ENCODE measurements around the gene MISP. TPM values are rescaled to one million over a fixed set of nuclear protein-coding genes. Genes with fewer than 3 reads are reported as not detected.

The MISP gene
- total RNA-seq, 6 experiments from 2014 or later = 0.05 to 0.07 TPM; not detected in 4

DNA sequence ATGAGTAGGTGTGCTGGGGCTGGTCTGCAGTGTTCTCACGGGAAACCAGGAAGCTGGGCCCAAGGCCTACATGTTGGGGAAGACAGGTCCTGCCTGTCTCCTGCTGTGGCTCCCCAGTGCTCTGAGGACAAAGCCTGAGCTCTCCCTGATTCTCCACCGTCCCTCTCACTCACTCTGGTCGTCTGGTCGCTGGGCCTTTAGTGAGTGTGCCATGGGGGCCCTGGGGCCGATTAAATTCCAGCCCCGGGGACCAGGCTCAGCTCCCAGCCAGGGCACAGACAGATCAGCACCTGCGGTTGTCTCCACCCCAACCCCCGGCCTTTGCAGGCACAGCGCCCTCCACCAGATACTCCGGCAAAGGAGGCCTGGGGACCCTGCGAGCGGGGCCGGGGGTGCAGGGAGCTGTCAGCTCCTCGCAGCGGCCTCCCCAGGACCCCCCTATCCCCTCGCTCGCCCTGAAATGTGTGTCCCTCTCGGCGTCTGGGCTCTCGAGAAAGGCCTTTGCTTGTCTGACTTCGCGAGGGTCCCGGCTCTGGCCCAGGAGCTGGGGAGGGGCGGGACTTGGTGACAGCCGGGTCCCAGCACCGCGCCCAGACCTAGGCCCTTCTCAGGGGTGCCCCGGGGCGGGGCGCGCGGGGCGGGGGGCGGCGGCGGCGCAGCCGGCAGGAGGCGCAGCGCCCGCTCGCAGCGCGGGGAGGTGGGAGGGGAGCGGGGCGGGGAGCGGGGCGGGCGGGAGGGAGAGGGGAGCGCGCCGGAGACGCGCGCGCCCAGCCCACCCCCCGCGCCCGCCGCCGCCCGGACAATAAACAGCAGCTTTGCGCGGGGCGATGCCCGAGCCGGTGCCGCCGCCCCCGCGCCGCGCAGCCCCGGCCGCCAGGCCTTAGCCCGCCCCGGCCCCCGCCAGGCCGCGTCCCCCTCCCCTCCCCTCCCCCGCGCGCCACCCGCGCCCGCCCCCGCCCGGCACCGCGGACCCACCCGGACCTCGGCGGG is 42.5 kb upstream of the MISP start, which contains the start of gene PALM:
Gene PALM (plus strand): TSS at position 782 of the 990 bp plus-strand sequence. CDS start 212 bp downstream, outside the sequence.
- no peak for DNase-seq
- TF ChIP-seq, protein P1, sequence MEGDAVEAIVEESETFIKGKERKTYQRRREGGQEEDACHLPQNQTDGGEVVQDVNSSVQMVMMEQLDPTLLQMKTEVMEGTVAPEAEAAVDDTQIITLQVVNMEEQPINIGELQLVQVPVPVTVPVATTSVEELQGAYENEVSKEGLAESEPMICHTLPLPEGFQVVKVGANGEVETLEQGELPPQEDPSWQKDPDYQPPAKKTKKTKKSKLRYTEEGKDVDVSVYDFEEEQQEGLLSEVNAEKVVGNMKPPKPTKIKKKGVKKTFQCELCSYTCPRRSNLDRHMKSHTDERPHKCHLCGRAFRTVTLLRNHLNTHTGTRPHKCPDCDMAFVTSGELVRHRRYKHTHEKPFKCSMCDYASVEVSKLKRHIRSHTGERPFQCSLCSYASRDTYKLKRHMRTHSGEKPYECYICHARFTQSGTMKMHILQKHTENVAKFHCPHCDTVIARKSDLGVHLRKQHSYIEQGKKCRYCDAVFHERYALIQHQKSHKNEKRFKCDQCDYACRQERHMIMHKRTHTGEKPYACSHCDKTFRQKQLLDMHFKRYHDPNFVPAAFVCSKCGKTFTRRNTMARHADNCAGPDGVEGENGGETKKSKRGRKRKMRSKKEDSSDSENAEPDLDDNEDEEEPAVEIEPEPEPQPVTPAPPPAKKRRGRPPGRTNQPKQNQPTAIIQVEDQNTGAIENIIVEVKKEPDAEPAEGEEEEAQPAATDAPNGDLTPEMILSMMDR (IDR thresholded peaks at IDR 0.05) = no peak
- peaks cover 8% of the 10 kb centered on the region; the same call in 1 of the 2 replicates for H3K4me1 Mint-ChIP-seq (ENCODE audit: low read depth)
- H3K27me3 Mint-ChIP-seq (ENCODE audit: insufficient read depth) = peaks cover 35% of the 10 kb centered on the region
- peaks cover 4% of the 10 kb centered on the region; the same call in 1 of the 2 replicates for H3K9me3 Mint-ChIP-seq
- no peaks in the 10 kb centered on the region for H3K36me3 Mint-ChIP-seq (ENCODE audit: low read depth)
- H3K4me3 Mint-ChIP-seq = no peak within 1 kb of the TSS
- no peak within 1 kb of the TSS for H3K27ac Mint-ChIP-seq

DNA sequence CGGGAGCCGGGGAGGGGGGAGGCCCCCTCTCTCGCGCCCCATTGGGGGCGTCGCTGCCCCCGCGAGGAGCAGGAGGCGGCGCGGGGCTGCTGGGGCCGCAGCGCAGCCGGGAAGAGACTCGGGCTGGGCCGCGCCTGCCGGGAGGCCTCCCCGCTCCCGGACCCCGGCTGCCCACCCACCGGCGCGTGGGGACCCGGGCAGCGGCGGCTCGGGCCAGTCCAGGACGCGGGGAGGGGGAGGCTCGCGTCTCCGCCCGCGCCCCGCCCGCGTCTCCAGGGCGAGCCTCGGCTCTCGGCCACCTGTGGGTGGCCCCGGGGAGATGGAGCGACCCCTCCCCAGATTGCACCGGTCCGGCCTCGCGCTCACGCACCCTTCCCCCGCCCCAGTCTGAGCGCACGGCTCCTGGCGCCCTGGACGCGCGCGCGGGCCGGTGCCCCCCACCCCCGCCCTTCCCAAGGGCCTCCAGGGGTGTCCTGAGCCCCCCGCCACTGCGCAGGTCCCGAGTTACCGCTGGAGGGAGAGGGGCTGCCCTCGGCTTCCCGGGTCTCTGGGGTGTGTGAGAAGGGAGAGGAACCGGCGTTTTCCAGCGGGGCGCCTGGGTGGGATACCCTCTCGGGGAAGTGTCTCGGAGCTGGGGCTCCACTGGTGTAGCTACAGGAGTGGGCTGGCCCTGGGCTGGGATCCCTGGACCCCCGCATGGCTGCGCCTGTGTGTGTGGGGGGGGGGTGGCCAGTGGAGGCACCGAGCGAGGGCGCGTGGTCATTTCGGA is 41.5 kb upstream of the MISP start:
- Mint-ChIP-seq H3K27me3 (ENCODE audit: insufficient read depth) (peaks cover 37% of the 10 kb centered on the region), H3K9me3 (peaks cover 4% of the 10 kb centered on the region; the same call in 1 of the 2 replicates), H3K27ac (no peak overlapping the region), H3K4me1 (ENCODE audit: low read depth) (peaks cover 8% of the 10 kb centered on the region; the same call in 1 of the 2 replicates), H3K4me3 (no peak overlapping the region), H3K36me3 (ENCODE audit: low read depth) (no peaks in the 10 kb centered on the region)
- DNase-seq = no peak
- TF ChIP-seq, protein P1 (IDR thresholded peaks at IDR 0.05) = no peak

DNA sequence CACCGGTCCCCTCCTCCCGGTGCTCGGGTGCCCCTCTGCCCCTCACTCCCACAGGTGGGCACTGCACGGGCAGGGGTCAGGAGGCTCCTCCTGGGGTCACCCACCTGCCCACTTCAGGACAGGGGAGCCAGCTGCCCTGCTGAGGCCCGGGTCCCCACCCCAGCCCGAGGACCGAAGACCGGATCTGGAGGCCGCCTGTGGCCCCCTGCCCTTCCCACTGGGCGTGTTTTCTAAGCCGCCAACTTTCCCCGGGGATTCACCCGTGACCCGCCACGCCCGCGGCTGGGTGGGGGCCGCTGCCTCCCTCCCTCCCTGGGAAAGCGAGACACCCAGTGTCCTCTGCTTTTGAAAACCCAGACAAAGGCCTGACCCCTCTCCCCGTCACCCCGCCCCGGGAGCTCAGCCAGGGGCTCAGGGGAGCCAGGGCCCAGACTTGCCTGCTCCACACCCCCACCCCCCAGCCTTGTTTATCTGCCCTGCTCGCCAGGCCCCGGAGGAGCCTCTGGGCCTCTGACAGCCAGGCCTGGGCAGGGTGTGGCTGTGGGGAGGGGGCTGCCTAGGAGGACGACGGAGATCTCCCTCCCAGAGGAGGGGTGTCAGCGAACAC is 40.8 kb upstream of the MISP start:
- Mint-ChIP-seq H3K36me3 (ENCODE audit: low read depth) (no peaks in the 10 kb centered on the region), H3K27ac (no peak overlapping the region), H3K27me3 (ENCODE audit: insufficient read depth) (peaks cover 37% of the 10 kb centered on the region), H3K4me1 (ENCODE audit: low read depth) (peaks cover 8% of the 10 kb centered on the region; the same call in 1 of the 2 replicates), H3K4me3 (no peak overlapping the region), H3K9me3 (peaks cover 4% of the 10 kb centered on the region; the same call in 1 of the 2 replicates)
- TF ChIP-seq, protein P1 (IDR thresholded peaks at IDR 0.05) = no peak
- no peak for DNase-seq

DNA sequence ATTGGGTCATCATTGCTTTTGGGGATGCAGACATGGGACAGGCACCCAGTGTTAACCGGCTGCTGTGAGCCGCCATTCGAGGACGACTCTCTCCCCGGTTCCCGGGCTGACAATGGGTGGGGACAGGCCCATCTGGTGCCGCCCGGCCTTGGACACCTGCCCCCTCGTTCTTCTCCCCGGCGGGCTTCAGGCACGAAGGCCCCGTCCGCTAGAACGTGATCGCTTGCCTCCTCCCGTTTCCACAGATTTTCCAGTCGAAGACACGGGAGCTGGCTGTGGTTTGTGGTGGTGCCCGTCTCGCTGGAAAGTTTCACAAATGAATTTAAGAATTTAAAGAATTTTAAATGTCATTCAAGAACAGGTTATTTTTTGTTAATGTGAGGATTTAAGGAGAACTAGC is 40.1 kb upstream of the MISP start:
- DNase-seq = no peak
- Mint-ChIP-seq H3K27ac (no peak overlapping the region), H3K36me3 (ENCODE audit: low read depth) (peaks cover 6% of the 10 kb centered on the region), H3K27me3 (ENCODE audit: insufficient read depth) (peaks cover 35% of the 10 kb centered on the region), H3K4me1 (ENCODE audit: low read depth) (peaks cover 8% of the 10 kb centered on the region; the same call in 1 of the 2 replicates), H3K4me3 (no peak overlapping the region), H3K9me3 (peaks cover 11% of the 10 kb centered on the region)
- TF ChIP-seq, protein P1 (IDR thresholded peaks at IDR 0.05) = no peak

DNA sequence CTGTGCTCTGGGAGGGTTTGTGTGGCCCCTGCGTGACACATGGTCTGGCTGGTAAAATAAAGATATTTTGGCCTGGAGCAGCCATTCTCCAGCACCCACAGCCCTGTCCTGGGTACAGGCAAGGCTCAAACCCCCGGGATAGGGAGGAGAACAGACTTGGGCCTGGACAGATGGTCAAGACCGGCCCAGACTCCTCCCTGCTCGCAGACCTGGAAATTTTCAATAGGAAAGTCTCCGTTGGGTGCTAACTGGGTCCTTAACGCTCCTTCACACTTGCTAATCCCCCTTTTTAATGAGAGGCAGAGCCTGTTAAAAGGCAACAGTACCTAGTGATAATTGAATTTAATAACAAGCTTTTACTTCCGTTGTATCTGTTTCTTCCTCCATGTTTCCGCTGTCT is 39.7 kb upstream of the MISP start:
- Mint-ChIP-seq H3K4me1 (ENCODE audit: low read depth) (peaks cover 8% of the 10 kb centered on the region; the same call in 1 of the 2 replicates), H3K27me3 (ENCODE audit: insufficient read depth) (peaks cover 38% of the 10 kb centered on the region), H3K36me3 (ENCODE audit: low read depth) (peaks cover 9% of the 10 kb centered on the region), H3K4me3 (no peak overlapping the region), H3K9me3 (peaks cover 14% of the 10 kb centered on the region), H3K27ac (no peak overlapping the region)
- TF ChIP-seq, protein P1 (IDR thresholded peaks at IDR 0.05) = no peak
- DNase-seq = no peak
